HepG2 (cell line): Measurements from ENCODE around the gene TRIM4. TPM values are rescaled to one million over a fixed set of nuclear protein-coding genes. Genes with fewer than 3 reads are reported as not detected.
A peak's percentile ranks its signal among the peaks of the same experiment; 100 is the strongest.

Source experiments
- ATAC-seq: fragments of 200-7000 bp; cut with Tn5 transposase; 3 replicates; pipeline ENCODE4 v1.9.1; 2020; ENCODE audit warnings: mild to moderate bottlenecking, moderate library complexity
- BruUV-seq: library from RNA; stranded (reverse); fragments of 400-500 nt; replicated peaks from 2 replicates; lab custom pipeline; 2021; lab: Mats Ljungman, UMichigan
- CTCF ChIA-PET: fragments of 300-600 bp; formaldehyde crosslinking; extraction: SDS; loops from one replicate; lab custom pipeline; 2021; ENCODE audit warnings: low total read pairs, inconsistent platforms, low intra/inter-chr PET ratio; lab: Yijun Ruan, JAX
- POLR2A ChIA-PET: fragments of 350-600 bp; sonication (Branson Sonifier 250); formaldehyde crosslinking; loops from one replicate; lab custom pipeline; 2020; ENCODE audit warnings: antibody characterized with exemption, inconsistent platforms; lab: Yijun Ruan, JAX
- DNase-seq: peaks from one replicate; pipeline ENCODE4 v3.0.0-alpha.2; 2015; ENCODE audit warnings: low spot score
- FAIRE-seq: peaks from 3 replicates; lab custom pipeline; 2011; peaks lifted over from hg19 to GRCh38; lab: Jason Lieb, UNC
- H2AFZ ChIP-seq: one replicate; pipeline ENCODE4 v1.6.1; 2011; ENCODE audit warnings: low read length, inconsistent platforms
- H3K27ac ChIP-seq: fragments of 300-600 bp; 3 replicates; pipeline ENCODE4 v1.8.0; 2011; ENCODE audit warnings: mixed run types, mild to moderate bottlenecking, mixed read lengths, low read length, inconsistent platforms; ENCODE audit not compliant: insufficient read depth; ENCODE audit errors: extremely low read length
- H3K27me3 ChIP-seq, 2 experiments: fragments of 200-600 bp in 1 of 2; 2 replicates in 1 of 2; 3 replicates in 1 of 2; pipeline versions ENCODE4 v1.6.0 to v1.8.0; 2011; ENCODE audit warnings: low read length in 2 of 2, mild to moderate bottlenecking in 2 of 2, moderate library complexity in 2 of 2, inconsistent platforms in 1 of 2; ENCODE audit not compliant: insufficient read depth in 2 of 2, control insufficient read depth in 1 of 2
- H3K36me3 ChIP-seq, 2 experiments: fragments of 200-600 bp in 1 of 2; replicated peaks in 1 of 2; 2 replicates in 1 of 2; 3 replicates in 1 of 2; pipeline versions ENCODE4 v1.5.1 to v1.8.0; 2011; ENCODE audit warnings: low read length in 2 of 2, inconsistent platforms in 1 of 2; ENCODE audit not compliant: insufficient read depth in 2 of 2, control insufficient read depth in 1 of 2
- H3K4me1 ChIP-seq: 2 replicates; pipeline ENCODE4 v1.5.1; 2012; ENCODE audit warnings: low read length, inconsistent platforms; ENCODE audit not compliant: insufficient read depth
- H3K4me2 ChIP-seq: 2 replicates; pipeline ENCODE4 v1.6.0; 2011; ENCODE audit warnings: low read depth, low read length, inconsistent platforms
- H3K4me3 ChIP-seq, 3 experiments: fragments of 200-600 bp in 1 of 3; sonication (generic), shearing (Covaris generic) in 1 of 3; replicated peaks in 1 of 3; 2 replicates each; pipeline ENCODE4 v1.5.1; 2011 to 2016; ENCODE audit warnings: low read length in 3 of 3, inconsistent platforms in 2 of 3, low read depth in 2 of 3, mild to moderate bottlenecking in 2 of 3, control low read depth in 1 of 3, mixed read lengths in 1 of 3; ENCODE audit not compliant: insufficient read depth in 1 of 3
- H3K79me2 ChIP-seq: one replicate; pipeline ENCODE4 v1.6.1; 2011; ENCODE audit warnings: low read length, inconsistent platforms; ENCODE audit not compliant: insufficient read depth
- H3K9ac ChIP-seq: 2 replicates; pipeline ENCODE4 v1.6.0; 2011; ENCODE audit warnings: mild to moderate bottlenecking, low read depth, low read length, inconsistent platforms; ENCODE audit not compliant: insufficient read depth
- H3K9me3 ChIP-seq: 2 replicates; pipeline ENCODE4 v1.5.1; 2012; ENCODE audit warnings: mild to moderate bottlenecking, low read length
- H4K20me1 ChIP-seq: 2 replicates; pipeline ENCODE4 v1.6.0; 2011; ENCODE audit warnings: inconsistent platforms, mild to moderate bottlenecking, low read length, moderate library complexity; ENCODE audit not compliant: insufficient read depth
- ADNP ChIP-seq: sonication (generic); formaldehyde crosslinking; IDR thresholded peaks from 2 replicates; pipeline ENCODE4 v1.4.0; 2020; ENCODE audit warnings: missing genetic modification reagents
- CAMTA2 ChIP-seq: sonication (generic); formaldehyde crosslinking; IDR thresholded peaks from 2 replicates; pipeline ENCODE4 v1.4.0; 2020; ENCODE audit warnings: mild to moderate bottlenecking, missing genetic modification reagents, borderline replicate concordance
- GABPA ChIP-seq, 2 experiments: IDR thresholded peaks; 2 replicates each; pipeline ENCODE4 v1.6.1; 2011 to 2016; ENCODE audit warnings: low read depth in 2 of 2, low read length in 1 of 2, missing biosample characterization in 1 of 2, missing genetic modification characterization in 1 of 2
- HDAC2 ChIP-seq: sonication (generic); formaldehyde crosslinking; IDR thresholded peaks from 2 replicates; pipeline ENCODE4 v1.4.0; 2020; ENCODE audit warnings: missing genetic modification reagents
- HNF4A ChIP-seq: sonication (generic); formaldehyde crosslinking; IDR thresholded peaks from 2 replicates; pipeline ENCODE4 v1.4.0; 2020; ENCODE audit warnings: missing genetic modification reagents
- HNF4G ChIP-seq, 2 experiments: sonication (generic) in 1 of 2; formaldehyde crosslinking in 1 of 2; IDR thresholded peaks; 2 replicates each; pipeline versions ENCODE4 v1.4.0 to v1.6.1; 2011 to 2020; ENCODE audit warnings: borderline replicate concordance in 2 of 2, low read depth in 2 of 2, mild to moderate bottlenecking in 2 of 2, low read length in 1 of 2, missing genetic modification reagents in 1 of 2, moderate library complexity in 1 of 2
- HOXD1 ChIP-seq: sonication (generic); formaldehyde crosslinking; IDR thresholded peaks from 2 replicates; pipeline ENCODE4 v1.5.0; 2020; ENCODE audit warnings: missing genetic modification reagents
- MEF2D ChIP-seq: sonication (generic); formaldehyde crosslinking; IDR thresholded peaks from 2 replicates; pipeline ENCODE4 v1.5.1; 2020; ENCODE audit warnings: mild to moderate bottlenecking, missing genetic modification reagents
- NFE2L2 ChIP-seq: fragments of 150-350 bp; IDR thresholded peaks from 2 replicates; pipeline ENCODE4 v1.6.1; 2014; ENCODE audit warnings: low read length
- NR2F6 ChIP-seq, 2 experiments: IDR thresholded peaks; 2 replicates each; pipeline ENCODE4 v1.6.1; 2016; ENCODE audit warnings: antibody characterized with exemption in 1 of 2, mild to moderate bottlenecking in 1 of 2
- PPARG ChIP-seq: conservative IDR thresholded peaks from 2 replicates; pipeline ENCODE4 v1.6.1; 2016; ENCODE audit warnings: missing biosample characterization, missing genetic modification reagents
- RBM39 ChIP-seq: fragments of 200-400 bp; formaldehyde crosslinking; IDR thresholded peaks from one replicate; pipeline ENCODE4 v1.6.1; 2018; ENCODE audit warnings: antibody characterized with exemption, mild to moderate bottlenecking, low read depth, low read length; ENCODE audit not compliant: poor library complexity, severe bottlenecking
- SP1 ChIP-seq, 2 experiments: fragments of 450-650 bp in 1 of 2; sonication (generic) in 1 of 2; formaldehyde crosslinking in 1 of 2; IDR thresholded peaks; 2 replicates each; pipeline versions ENCODE4 v1.4.0 to v1.6.1; 2016 to 2020; ENCODE audit warnings: missing genetic modification reagents in 1 of 2
- ZNF570 ChIP-seq: sonication (generic); formaldehyde crosslinking; IDR thresholded peaks from 2 replicates; pipeline ENCODE4 v1.4.0; 2020; ENCODE audit warnings: mild to moderate bottlenecking, missing genetic modification reagents, borderline replicate concordance
- ZNF598 ChIP-seq: sonication (generic); formaldehyde crosslinking; IDR thresholded peaks from 2 replicates; pipeline ENCODE4 v1.5.1; 2020; ENCODE audit warnings: mild to moderate bottlenecking, missing genetic modification reagents, borderline replicate concordance
- WGBS: methylation state at CpG from one replicate; pipeline ENCODE4 v1.1.6; 2017; ENCODE audit warnings: low lambda C conversion rate; 5-methylcytosine and 5-hydroxymethylcytosine counted together
- in situ Hi-C: cut with HindIII; loops from 2 replicates; pipeline ENCODE4 v1.10.0; 2017; ENCODE audit warnings: low pct_unique_long_range_greater_than_20kb; ENCODE audit not compliant: extremely low pct_ligation_motif_present
- intact Hi-C: fragments of 100-400 bp; cut with micrococcal nuclease; formaldehyde crosslinking; loops from one replicate; pipeline ENCODE4 v1.10.0; 2022; ENCODE audit not compliant: unreplicated experiment
- polyA plus RNA-seq, 8 experiments: library from polyadenylated mRNA; depleted of rRNA in 3 of 8; stranded (reverse) in 7 of 8; unstranded in 1 of 8; fragments of >200 nt; fragmentation: Illumina TruSeq in 4 of 8; extraction: Trizol in 4 of 8; gene quantifications; 2 replicates each; pipeline versions ENCODE4 v1.2.1 to v1.2.3, GENCODE V29; 2011 to 2016; ENCODE audit warnings: low read depth in 4 of 8, missing spikeins in 1 of 8, mixed read lengths in 1 of 8; ENCODE audit not compliant: insufficient read depth in 1 of 8
- total RNA-seq, 5 experiments: library from RNA; depleted of rRNA; stranded (reverse); fragments of >200 nt; fragmentation: Illumina TruSeq; extraction: Trizol; gene quantifications; 2 replicates each; pipeline ENCODE4 v1.2.3, GENCODE V29; 2016; ENCODE audit warnings: low read depth in 1 of 5
- TF ChIP-seq, protein P1 (sequence below): IDR thresholded peaks from 2 replicates; pipeline ENCODE4 v1.6.1; 2018; ENCODE audit warnings: missing genetic modification reagents, mild to moderate bottlenecking, missing compliant biosample characterization

TRIM4 gene
- total and polyA plus RNA-seq, 2 of the 13 experiments (the other 11 are each of a cell fraction or from before 2014, with no cell fraction given) = 17.6 to 21.7 TPM

- DNase-seq = no peak
- no peak for FAIRE-seq
- Histone ChIP-seq H3K4me3 (no peak overlapping the region), H4K20me1 (no peaks in the 10 kb centered on the region), H3K27me3 (no peaks in the 10 kb centered on the region), H3K79me2 (no peaks in the 10 kb centered on the region), H3K4me2 (no peak overlapping the region), H2AFZ (no peak overlapping the region), H3K27ac (no peak overlapping the region), H3K9me3 (no peaks in the 10 kb centered on the region), H3K4me1 (peaks cover 46% of the 10 kb centered on the region), H3K9ac (no peak overlapping the region), H3K36me3 (no peaks in the 10 kb centered on the region)
- TF ChIP-seq SP1 (IDR thresholded peaks at IDR 0.05) (no peak), SP1 (CRISPR knock-in tag; IDR thresholded peaks at IDR 0.05) (no peak), HNF4A (CRISPR knock-in tag) (peak; percentile 53), RBM39 (no peak), ZNF598 (CRISPR knock-in tag) (no peak), MEF2D (CRISPR knock-in tag) (no peak), ADNP (no peak), GABPA (IDR thresholded peaks at IDR 0.05; ENCODE audit: low read depth, low read length) (no peak), GABPA (CRISPR knock-in tag; IDR thresholded peaks at IDR 0.05; ENCODE audit: low read depth) (peak; percentile 42; the same call in 1 of the 2 replicates), NR2F6 (IDR thresholded peaks at IDR 0.05) (no peak), NR2F6 (CRISPR knock-in tag; IDR thresholded peaks at IDR 0.05) (0 out of 2 replicates have a peak, but pooled peaks have one; percentile 29), CAMTA2 (CRISPR knock-in tag) (no peak), PPARG (0 out of 2 replicates have a peak, but pooled peaks have one; percentile 7), NFE2L2 (no peak), ZNF570 (CRISPR knock-in tag) (no peak), HDAC2 (no peak), HNF4G (IDR thresholded peaks at IDR 0.05; ENCODE audit: borderline replicate concordance, low read depth, low read length) (peak; percentile 19; the same call in 1 of the 2 replicates), HNF4G (CRISPR knock-in tag; IDR thresholded peaks at IDR 0.05; ENCODE audit: borderline replicate concordance, low read depth) (no peak), HOXD1 (CRISPR knock-in tag) (no peak)
- TF ChIP-seq, protein P1, sequence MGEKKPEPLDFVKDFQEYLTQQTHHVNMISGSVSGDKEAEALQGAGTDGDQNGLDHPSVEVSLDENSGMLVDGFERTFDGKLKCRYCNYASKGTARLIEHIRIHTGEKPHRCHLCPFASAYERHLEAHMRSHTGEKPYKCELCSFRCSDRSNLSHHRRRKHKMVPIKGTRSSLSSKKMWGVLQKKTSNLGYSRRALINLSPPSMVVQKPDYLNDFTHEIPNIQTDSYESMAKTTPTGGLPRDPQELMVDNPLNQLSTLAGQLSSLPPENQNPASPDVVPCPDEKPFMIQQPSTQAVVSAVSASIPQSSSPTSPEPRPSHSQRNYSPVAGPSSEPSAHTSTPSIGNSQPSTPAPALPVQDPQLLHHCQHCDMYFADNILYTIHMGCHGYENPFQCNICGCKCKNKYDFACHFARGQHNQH (CRISPR knock-in tag) = no peak
- BruUV-seq = no TSS peak
- ChIA-PET CTCF (no interaction called here), POLR2A (no interaction called here)
- 95% methylated on average over 1 of the region's 1 CpG for WGBS
- in situ Hi-C loops (no loop called here), intact Hi-C loops (no loop called here)
- ATAC-seq = no peak
These were observed 64.1 kb downstream of the TRIM4 start for GRCh38 chr7:99855236-99855635.
